KBM-7 (cell line): ENCODE measurements around the gene CADPS.

Experiments used
- DNase-seq: peaks from one replicate; pipeline ENCODE4 v3.0.0-alpha.2; 2015
- in situ Hi-C: fragments of 300-500 bp; cut with MboI; formaldehyde crosslinking; loops from 2 replicates; pipeline ENCODE4 v1.14.3; 2020; ENCODE audit warnings: low sequenced_read_pairs, low pct_unique_long_range_greater_than_20kb, mixed read lengths

CADPS gene

DNA sequence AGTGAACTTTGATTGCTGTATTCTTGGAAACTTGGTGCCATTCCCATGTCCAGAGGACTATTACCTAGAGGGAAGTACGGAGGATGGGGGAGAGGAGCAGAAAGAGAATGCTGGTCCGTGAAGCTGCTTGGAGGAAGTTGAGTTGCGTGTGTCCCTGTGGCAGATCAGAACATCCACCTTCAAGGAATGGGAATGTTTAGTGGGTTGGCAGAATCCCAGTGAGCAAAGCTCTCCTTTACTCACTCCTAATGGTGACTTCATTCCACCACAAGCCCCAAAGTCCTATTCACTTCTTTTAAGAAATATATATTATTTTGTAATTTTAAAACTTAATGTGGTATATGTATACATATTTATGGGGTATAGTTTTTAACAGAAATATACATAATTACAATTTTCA is 254.0 kb downstream of the CADPS start:
- DNase-seq, result no peak
- in situ Hi-C loops, result no loop called here

DNA sequence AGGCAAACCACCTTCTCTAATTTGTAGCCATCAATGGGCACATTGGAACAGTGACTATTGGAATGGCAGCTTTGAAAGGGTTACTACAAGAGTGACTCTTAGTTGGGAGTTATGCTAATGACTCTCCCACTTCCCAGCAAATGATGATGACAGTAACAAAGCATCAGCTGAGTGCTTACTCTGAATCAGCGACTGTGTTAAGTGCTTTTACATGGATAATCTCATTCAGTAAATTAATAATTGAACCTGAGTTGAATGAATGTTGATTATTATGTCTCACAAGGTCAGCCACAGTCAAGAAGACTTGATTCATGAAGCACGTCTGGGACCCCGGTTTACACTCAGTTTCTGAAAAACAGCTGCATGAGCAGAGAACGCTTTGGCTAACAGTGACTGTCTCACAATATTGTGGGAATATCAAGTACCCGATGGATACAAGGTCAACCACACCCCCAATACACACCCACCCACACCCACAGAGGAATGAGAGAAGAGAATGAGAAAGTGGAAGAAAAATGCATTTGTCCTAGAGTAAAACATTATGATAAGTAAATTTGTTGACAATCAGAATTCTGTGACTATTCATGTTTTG is 259.9 kb downstream of the CADPS start:
- no peak for DNase-seq
- in situ Hi-C loops, result no loop called here

DNA sequence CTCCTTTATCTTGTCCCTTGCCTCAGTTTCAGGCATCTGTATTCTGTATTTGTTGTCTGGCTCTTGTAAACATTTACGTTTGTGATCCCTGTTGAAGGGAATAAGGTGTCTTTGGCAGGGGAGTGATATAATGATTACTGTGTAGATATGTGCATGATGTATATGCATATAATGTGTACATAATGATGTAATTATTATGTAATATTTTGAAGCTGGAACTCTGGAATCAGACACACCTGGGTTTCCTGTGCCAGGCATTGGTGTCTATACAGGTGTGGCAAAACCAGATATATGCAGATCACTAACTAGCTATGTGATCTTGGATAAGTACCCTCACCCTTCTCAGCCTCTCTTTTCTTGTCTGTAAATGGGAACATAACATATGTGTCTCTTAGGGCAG is 260.7 kb downstream of the CADPS start:
- no peak for DNase-seq
- in situ Hi-C loops, result no loop called here

DNA sequence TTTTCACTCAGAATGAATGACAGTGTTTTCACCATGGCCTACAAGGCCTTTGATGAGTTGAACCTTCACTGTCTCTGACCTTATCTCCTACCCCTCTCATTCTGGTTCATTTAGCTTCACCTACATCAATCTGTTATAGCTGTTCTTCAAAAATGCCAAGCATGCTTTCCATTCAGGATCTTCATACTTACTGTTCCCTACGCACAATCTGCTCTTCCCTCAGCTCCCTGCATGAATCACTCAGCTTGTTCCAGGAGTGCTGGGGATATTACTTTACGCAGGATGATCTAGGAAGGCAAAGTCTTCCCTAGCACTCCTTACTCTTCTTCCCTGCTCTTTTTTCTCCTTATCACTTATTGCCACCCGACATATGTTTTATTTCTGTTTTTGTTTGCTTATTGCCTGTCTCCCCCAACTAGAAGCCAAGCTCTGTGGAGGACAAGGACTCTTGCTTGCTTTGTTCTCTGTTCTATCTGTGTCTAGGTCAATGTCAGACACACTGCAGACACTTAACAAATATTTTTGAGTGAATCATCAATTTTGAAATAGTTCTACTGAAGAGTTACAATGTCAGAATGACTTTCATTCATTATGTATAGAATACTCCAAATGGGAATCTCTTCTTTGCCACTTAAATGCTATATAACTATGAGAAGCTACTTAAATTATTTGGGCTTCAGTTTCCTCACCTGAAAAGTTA is 263.5 kb downstream of the CADPS start:
- no peak for DNase-seq
- in situ Hi-C loops, result no loop called here

DNA sequence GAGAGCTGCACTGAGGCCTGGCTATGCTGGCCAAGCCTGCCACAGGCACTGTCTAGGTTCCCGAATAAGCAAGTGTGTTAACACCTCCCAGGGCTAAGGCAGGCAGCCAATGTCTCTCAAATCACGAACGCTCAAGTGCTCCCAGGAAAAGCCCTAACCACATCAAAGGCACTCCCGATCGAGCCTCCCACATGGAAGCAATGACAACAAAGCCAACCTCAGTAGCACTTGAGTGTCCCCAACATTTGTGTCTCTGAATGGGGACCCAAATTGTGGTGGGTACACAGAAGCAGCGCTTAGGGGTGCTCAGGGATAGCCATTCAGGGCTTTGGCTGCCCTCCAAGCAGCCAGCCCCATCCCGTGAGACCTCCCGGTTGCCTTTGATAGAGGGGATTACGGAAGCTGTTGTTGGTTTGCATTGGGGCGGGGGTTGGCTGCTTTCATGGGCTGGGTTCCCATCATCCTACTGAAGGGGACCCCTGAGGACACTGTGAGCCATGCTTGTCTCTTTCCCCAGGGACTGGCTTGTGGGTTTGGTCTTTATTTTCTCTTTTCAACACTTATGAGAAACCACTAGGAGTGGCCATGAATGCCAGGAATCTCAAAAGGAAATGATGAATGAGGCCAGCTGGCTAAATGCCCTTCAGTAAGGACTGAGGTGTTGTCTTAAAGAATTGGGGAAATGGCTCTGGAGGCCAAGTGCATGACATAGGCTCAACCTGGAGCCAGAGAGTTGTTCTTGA is 267.8 kb downstream of the CADPS start:
- no peak for DNase-seq
- in situ Hi-C loops, result no loop called here

DNA sequence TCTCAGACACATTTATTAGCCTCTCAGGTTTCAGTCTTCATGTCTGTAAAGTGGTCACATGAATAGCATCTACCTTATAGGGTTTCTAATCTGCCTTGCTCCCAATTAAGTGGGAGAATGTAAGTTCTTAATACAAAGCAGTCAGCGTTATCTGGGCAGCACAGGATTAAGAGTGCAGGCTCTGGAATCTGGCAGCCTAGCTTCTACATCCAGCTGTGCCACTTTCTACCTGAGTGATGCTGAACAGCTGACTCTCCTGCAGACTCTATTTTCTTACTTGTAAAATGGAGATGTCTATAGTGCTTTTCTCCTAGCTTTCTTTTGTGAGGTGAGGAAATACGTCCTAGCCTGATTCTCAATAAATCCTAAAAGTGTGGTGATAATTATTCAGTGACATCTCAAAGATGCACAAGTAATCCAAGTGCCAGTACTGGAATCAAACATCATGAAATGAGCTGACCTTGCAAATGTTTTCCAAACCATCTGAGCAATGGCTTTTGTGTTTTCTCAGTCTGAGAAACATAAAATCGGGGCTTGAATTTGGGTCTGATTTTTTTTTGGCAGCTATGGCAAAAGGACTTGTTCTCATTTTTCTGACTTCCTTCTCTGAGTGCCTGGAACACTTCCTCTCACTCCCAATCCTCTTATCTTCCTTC is 269.7 kb downstream of the CADPS start:
- in situ Hi-C loops, result no loop called here
- DNase-seq, result no peak

DNA sequence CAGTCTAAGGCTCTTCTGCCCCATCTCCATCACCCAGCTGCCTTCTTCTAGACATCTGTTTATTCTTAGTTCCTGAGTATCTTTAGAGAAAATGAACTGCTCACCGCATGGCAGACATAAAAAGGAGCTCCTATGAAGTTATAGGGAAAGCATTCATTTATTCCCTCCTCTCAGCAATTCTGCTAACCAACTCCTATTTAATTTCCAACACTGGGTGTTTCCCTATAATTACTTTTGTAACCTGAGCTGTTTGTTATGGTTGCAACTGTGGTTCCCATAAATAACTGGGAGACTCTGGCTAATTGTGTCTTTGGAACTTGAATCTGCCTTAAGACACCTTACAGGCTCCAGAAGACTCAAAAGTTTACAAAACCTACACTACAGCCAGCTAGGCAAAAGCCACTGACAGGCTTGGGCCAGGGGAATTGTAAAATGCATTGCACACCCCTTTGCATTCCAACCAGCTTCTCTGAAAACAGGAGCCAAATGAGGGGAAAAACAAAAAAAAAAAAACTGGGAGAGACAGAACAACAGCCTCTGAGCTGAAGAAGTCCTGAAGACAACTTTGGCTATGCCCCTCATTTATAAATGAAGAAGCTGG is 270.4 kb downstream of the CADPS start:
- in situ Hi-C loops, result no loop called here

DNA sequence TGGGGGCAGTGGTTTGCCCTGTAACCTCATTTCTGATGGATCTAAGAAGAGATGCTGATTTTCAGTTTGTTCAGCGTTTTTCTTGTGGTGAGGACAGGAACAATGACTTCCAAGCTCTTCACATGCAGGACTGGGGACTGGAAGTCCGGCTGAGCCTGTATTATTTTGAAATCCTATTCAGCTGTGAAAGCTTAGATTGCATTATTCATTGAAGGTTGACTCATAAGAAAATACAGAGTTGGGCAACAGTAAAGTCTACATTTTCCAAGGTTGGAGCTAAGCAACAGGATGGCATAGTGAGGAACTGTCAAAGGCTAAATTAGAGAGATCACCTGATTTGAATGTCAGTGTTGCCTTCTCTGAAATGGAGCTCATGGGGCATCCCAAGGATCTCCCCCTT is 270.9 kb downstream of the CADPS start:
- DNase-seq, result no peak
- in situ Hi-C loops, result no loop called here

More for the DNA sequence above, 270.4 kb downstream of the CADPS start:
- DNase-seq, result no peak

DNA sequence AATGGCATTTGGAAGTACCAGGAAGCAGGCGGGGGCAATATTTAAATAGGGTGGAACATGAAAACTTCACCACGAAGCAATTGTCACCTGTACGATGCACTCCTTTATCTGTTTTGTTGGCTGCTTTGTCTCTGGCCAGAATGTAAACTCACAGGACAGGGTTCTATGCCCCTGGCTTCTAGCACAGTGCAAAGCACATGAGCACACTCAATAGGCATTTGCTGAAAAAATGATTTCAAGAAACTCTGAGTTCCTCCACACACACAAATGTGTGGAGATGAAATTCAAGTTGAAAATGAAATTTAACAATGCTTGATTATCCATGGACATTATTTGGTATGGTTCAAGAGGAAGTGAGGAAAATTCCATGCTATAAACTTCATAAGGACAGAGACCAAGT is 272.2 kb downstream of the CADPS start:
- in situ Hi-C loops, result no loop called here

DNA sequence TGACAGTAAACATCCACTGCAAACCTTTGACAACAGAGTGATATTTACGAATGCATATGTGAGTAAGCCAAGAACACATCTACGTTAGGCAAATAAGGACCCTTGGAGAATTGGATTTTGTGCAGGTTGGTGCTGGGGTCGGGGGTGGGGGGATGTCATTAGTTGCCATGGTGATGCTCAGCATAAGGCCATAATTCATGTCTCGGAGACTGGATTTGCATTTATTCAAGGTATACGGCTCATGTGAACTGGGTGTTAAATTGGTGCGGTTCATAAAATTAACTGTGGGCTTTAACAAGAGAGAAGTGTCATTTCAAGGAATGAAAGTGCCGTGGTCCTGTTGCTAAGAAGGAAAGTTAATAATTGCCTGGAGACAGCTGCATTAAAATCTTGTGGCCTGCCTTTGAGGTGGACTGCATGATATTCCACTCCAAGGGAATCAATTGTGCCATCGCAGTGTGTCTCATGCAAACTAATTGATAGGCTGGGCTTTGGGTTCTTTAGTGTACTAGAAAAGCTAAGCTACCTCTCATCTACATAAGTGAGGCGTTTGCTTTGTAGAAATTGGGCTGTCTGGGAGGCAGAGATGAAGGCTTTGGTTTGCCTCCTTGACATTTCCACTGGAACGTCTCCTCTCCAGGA is 273.0 kb downstream of the CADPS start:
- DNase-seq, result no peak
- in situ Hi-C loops, result no loop called here

More for the DNA sequence above, 272.2 kb downstream of the CADPS start:
- no peak for DNase-seq

DNA sequence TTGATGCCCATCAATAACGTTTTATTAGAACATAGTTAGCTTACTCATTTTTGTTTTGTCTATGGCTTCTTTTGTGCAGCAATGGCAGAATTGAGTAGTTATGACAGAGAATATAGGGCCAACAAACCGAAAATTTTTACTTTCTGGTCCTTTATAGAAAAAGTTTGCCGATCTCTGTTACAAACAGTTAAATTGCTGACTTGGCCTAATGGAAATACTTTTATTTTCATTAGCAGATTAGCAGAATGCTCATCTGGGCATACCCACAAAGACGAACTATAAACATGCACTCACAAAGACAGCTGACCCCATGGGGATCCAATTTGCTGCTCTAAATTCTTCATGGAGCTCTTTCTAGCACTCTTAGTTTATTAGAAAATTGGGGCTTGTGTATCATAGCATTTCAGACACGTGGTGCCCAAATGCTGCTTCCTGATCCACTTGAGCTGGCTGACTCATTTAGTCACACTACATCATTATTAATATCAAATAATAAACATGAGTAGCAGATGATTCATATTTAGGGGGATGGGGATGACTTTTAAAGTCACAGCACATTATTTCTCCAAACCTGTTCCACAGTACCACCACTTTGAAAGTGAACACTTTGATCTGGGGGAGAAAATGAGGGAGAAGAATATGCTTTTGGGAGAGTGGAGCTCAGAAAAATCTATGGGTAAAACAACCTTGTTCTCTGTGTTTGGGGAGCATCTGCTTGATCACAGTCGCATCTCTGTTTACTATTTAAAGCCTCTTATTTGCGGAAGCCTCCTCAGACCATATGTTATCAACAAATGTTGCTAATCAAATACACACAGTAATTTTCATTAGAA is 273.8 kb downstream of the CADPS start:
- in situ Hi-C loops, result no loop called here
- DNase-seq, result no peak

DNA sequence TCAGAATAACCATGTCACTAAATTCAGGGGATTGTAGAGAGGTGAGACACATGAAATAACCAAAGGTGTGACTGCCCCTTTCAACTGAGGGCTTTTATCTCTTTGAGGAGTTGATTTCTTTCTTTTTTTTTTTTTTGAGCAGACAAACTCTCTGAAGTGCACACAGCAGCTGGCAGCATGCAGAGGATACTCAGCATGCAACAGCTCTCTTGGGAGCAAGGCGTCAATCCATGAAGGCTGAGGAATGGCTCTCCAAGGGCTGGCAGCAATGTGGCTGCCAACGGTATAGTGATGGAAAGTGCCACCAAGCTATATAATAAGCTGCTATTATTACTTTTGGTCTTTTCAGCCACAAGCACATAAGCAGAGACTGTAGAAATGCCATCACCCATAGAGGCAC is 275.2 kb downstream of the CADPS start:
- no peak for DNase-seq
- in situ Hi-C loops, result no loop called here

DNA sequence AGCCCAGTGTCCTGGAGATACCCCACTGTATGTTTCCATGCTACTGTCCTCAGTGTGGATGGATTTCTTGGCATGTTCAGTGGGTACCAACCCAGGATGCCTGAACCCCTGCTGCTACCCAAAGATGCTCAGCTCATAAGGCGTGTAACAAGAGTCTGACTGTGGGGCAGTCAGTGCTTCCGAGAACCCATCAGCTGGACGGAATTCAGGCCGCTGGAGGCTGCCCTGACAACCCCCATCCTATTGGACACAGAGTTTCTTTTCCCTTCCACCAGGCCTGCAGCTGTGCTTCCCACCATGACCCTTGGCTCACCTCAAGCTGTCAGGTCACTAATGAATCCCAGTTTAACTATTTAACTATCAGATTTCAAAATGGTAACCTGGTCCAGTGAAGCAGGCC is 277.7 kb downstream of the CADPS start:
- in situ Hi-C loops, result no loop called here
- DNase-seq, result no peak

DNA sequence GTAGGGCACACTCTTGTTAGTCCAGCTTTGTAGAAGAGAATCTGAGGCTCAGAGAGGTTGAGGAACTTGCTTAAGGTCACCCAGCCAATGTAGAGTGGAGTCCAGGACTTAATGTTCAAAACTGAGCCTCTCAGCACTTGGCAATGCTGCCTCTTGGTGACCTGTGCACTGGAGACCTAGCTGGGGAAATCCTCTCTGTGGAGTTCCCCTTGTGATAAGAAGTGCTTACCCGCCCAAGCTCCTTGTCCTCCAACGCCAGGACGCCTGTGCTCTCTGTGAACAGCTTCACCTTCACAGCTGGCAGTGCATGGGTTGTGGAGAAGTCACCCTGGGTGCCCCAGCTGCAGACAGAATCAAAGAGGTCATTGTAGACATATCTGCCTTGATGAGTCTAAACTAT is 282.8 kb downstream of the CADPS start:
- in situ Hi-C loops, result no loop called here
- DNase-seq, result no peak

DNA sequence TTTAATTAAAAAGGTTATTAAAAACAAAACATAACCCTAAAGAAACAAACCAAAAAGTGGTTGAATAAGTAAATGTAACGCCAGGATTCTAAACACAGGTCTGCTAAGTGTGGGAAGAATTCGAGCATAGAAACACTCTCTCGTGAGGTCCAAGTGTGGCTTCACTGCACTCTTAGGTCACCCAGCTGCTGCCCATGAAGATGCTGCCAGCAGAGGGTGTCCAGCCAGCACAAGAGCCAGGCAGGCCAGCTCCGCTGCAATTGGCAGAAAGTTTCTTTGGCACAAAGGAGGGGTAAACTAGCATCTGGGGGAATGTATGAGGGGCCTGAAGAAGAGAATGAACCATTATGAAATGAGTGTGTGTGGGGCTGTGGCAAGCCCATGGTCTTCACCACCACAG is 286.1 kb downstream of the CADPS start:
- in situ Hi-C loops, result no loop called here
- no peak for DNase-seq

DNA sequence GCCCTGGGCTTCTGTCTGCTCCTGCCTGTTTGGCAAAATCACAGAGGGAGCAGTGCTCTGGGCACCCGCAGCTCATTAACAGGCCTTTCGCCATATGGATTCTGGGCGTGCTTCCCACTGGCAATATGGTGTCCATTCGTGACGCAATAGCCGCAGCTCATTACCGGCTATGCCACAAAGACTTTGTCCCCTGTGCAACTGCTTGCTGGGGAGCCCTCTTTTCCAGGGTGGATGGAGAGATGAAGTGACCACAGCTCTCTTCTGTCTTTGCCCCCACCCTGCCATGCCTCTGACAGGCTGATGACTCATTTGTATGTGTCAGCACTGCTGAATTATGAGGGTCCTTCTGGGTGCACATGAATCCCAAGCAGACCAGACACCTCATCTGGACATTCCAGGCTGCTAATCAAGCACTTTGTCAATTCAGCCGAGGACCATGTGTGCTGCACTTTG is 287.6 kb downstream of the CADPS start:
- in situ Hi-C loops, result no loop called here
- DNase-seq, result no peak

DNA sequence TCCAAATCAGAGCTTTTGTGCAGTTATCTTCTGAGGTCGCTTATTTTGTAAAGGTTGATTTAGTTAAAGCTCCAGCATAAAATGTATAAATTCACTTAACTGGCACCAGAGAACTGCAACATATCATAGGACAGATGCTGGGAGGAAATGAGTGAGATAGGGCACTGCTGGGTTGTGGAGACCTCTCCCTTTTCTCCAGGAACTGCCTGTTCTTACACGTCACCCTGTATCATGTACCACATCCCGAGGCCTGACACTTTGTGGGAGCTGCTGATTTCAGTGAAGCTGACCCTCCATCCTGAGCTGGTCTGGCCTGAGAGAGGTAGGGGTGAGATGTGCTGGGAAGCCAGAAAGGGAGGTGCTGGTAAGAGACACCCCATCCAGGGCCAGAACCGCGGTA is 288.0 kb downstream of the CADPS start:
- DNase-seq, result no peak
- in situ Hi-C loops, result no loop called here

DNA sequence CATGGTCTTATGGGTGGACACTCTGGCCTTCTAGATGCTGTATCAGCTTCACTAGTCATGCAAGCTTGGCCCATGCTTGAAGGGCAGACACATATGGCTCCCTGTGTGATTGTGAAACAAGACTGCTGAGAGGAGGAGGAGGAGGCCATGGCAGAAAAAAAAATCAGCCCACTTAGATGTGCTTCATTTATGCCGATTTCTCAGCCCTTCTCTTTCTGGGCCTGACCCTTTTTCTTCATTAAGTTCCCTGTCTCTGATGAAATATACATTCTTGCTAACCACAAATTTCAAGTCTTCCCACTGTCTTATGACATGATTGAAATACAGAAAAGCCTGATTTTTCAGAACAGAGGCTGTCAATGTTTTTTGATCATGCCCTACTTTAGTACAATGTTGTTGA is 288.9 kb downstream of the CADPS start:
- DNase-seq, result no peak
- in situ Hi-C loops, result no loop called here
